Measurements from ENCODE around the gene KYNU.
"Not testable (repeated sequence)": the region's sequence is repeated elsewhere in the genome, so short reads cannot be mapped to it uniquely, and the experiment has no call there.

The KYNU gene

GRCh38 chr2:142944264-142944663 is 66.8 kb downstream of the KYNU start:
- Histone ChIP-seq H3K4me1 (ENCODE audit: control extremely low read depth in 1 of 4, control insufficient read depth in 4 of 4, insufficient read depth in 4 of 4, low read length in 3 of 4) (no peaks in the 10 kb centered on the region), H3K36me3 (ENCODE audit: control insufficient read depth in 4 of 4, insufficient read depth in 4 of 4, low read length in 3 of 4) (no peaks in the 10 kb centered on the region), H3K9me3 (ENCODE audit: control extremely low read depth in 1 of 5, control insufficient read depth in 4 of 5, insufficient read depth in 2 of 5, low read depth in 1 of 5, low read length in 4 of 5) (peaks cover 0 to 5% (median 0%) of the 10 kb centered on the region in 5 experiments), H3K27me3 (replicated peaks in 2 of 5; ENCODE audit: control insufficient read depth in 4 of 5, insufficient read depth in 5 of 5, low read length in 4 of 5) (no peaks in the 10 kb centered on the region), H3K4me3 (ENCODE audit: control insufficient read depth in 1 of 7, extremely low read depth in 1 of 7, insufficient read depth in 4 of 7, low read depth in 2 of 7, low read length in 6 of 7) (no peak overlapping the region), H3K27ac (ENCODE audit: insufficient read depth in 1 of 2, low read depth in 1 of 2, low read length in 2 of 2, poor library complexity in 1 of 2, severe bottlenecking in 2 of 2) (no peak overlapping the region)
- no peak for DNase-seq
- POLR2A ChIA-PET = interaction anchor here (0.5 kb wide), 1 partner anchor 265 kb away, joined by 3 read pairs; no protein-coding TSS in a partner anchor
- CTCF ChIA-PET = no interaction called here

- no peaks in the 10 kb centered on the region for H3K36me3 ChIP-seq (ENCODE audit: control insufficient read depth in 4 of 4, insufficient read depth in 4 of 4, low read length in 3 of 4)
- ChIA-PET CTCF (no interaction called here), POLR2A (interaction anchor here (0.5 kb wide), 1 partner anchor 266 kb away, joined by 3 read pairs; no protein-coding TSS in a partner anchor)
- H3K27me3 ChIP-seq (replicated peaks in 2 of 5; ENCODE audit: control insufficient read depth in 4 of 5, insufficient read depth in 5 of 5, low read length in 4 of 5) = no peaks in the 10 kb centered on the region
- H3K4me3 ChIP-seq (ENCODE audit: control insufficient read depth in 1 of 7, extremely low read depth in 1 of 7, insufficient read depth in 4 of 7, low read depth in 2 of 7, low read length in 6 of 7) = no peak overlapping the region
- H3K4me1 ChIP-seq (ENCODE audit: control extremely low read depth in 1 of 4, control insufficient read depth in 4 of 4, insufficient read depth in 4 of 4, low read length in 3 of 4) = no peaks in the 10 kb centered on the region
- H3K9me3 ChIP-seq (ENCODE audit: control extremely low read depth in 1 of 5, control insufficient read depth in 4 of 5, insufficient read depth in 2 of 5, low read depth in 1 of 5, low read length in 4 of 5) = peaks cover 0 to 8% (median 0%) of the 10 kb centered on the region in 5 experiments
- DNase-seq = no peak
- H3K27ac ChIP-seq (ENCODE audit: insufficient read depth in 1 of 2, low read depth in 1 of 2, low read length in 2 of 2, poor library complexity in 1 of 2, severe bottlenecking in 2 of 2) = no peak overlapping the region
These were observed 67.3 kb downstream of the KYNU start for GRCh38 chr2:142944721-142945120.

DNA sequence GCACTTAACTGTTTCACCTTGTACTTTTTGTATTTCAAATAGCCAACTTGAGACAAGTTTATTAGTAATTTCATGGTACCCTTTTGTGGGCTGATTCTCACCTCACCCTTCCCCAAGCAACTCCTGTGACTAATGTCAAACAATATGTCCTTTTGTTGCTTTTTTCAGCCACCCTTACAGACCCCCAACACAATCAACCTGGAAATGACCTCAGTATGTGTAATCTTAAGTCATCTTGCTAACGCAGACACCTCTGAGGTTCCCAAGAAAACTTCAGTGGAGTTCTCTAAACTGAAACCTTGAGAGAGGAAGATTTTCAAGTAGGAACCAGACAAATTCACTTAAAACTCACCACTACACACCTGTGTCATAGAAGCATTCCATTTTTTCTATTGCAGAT is 69.5 kb downstream of the KYNU start:
- Histone ChIP-seq H3K27ac (ENCODE audit: insufficient read depth in 1 of 2, low read depth in 1 of 2, low read length in 2 of 2, poor library complexity in 1 of 2, severe bottlenecking in 2 of 2) (no peak overlapping the region), H3K27me3 (replicated peaks in 2 of 5; ENCODE audit: control insufficient read depth in 4 of 5, insufficient read depth in 5 of 5, low read length in 4 of 5) (no peaks in the 10 kb centered on the region), H3K9me3 (ENCODE audit: control extremely low read depth in 1 of 5, control insufficient read depth in 4 of 5, insufficient read depth in 2 of 5, low read depth in 1 of 5, low read length in 4 of 5) (peaks cover 0 to 8% (median 0%) of the 10 kb centered on the region in 5 experiments), H3K4me3 (ENCODE audit: control insufficient read depth in 1 of 7, extremely low read depth in 1 of 7, insufficient read depth in 4 of 7, low read depth in 2 of 7, low read length in 6 of 7) (no peak overlapping the region), H3K36me3 (ENCODE audit: control insufficient read depth in 4 of 4, insufficient read depth in 4 of 4, low read length in 3 of 4) (no peaks in the 10 kb centered on the region), H3K4me1 (ENCODE audit: control extremely low read depth in 1 of 4, control insufficient read depth in 4 of 4, insufficient read depth in 4 of 4, low read length in 3 of 4) (no peaks in the 10 kb centered on the region)
- DNase-seq = no peak
- WGBS (ENCODE audit: insufficient coverage) = 100% methylated on average over 1 of the region's 1 CpG
- CTCF ChIA-PET = no interaction called here
- POLR2A ChIA-PET = no interaction called here

DNA sequence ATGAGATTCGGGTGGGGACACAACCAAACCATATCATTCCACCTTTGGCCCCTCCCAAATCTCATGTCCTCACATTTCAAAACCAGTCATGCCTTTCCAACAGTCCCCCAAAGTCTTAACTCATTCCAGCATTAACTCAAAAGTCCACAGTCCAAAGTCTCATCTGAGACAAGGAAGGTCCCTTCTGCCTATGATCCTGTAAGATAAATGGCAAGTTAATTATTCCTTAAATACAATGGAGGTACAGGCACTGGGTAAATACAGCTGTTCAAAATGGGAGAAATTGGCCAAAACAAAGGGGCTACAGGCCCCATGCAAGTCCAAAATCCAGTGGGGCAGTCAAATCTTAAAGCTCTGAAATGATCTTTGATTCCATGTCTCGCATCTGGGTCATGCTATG is 71.3 kb downstream of the KYNU start:
- H3K27ac ChIP-seq (ENCODE audit: insufficient read depth in 1 of 2, low read depth in 1 of 2, low read length in 2 of 2, poor library complexity in 1 of 2, severe bottlenecking in 2 of 2); H3K4me1 ChIP-seq (ENCODE audit: control extremely low read depth in 1 of 4, control insufficient read depth in 4 of 4, insufficient read depth in 4 of 4, low read length in 3 of 4); POLR2A ChIA-PET; H3K36me3 ChIP-seq (ENCODE audit: control insufficient read depth in 4 of 4, insufficient read depth in 4 of 4, low read length in 3 of 4); H3K9me3 ChIP-seq (ENCODE audit: control extremely low read depth in 1 of 5, control insufficient read depth in 4 of 5, insufficient read depth in 2 of 5, low read depth in 1 of 5, low read length in 4 of 5); H3K4me3 ChIP-seq (ENCODE audit: control insufficient read depth in 1 of 7, extremely low read depth in 1 of 7, insufficient read depth in 4 of 7, low read depth in 2 of 7, low read length in 6 of 7); H3K27me3 ChIP-seq (replicated peaks in 2 of 5; ENCODE audit: control insufficient read depth in 4 of 5, insufficient read depth in 5 of 5, low read length in 4 of 5); CTCF ChIA-PET; DNase-seq: not testable (repeated sequence)
- WGBS (ENCODE audit: insufficient coverage) = 87% methylated on average over 2 of the region's 2 CpGs

GRCh38 chr2:142950323-142950722 is 72.9 kb downstream of the KYNU start:
- WGBS (ENCODE audit: insufficient coverage) = no CpG with 5 or more reads among the region's 2 CpGs

DNA sequence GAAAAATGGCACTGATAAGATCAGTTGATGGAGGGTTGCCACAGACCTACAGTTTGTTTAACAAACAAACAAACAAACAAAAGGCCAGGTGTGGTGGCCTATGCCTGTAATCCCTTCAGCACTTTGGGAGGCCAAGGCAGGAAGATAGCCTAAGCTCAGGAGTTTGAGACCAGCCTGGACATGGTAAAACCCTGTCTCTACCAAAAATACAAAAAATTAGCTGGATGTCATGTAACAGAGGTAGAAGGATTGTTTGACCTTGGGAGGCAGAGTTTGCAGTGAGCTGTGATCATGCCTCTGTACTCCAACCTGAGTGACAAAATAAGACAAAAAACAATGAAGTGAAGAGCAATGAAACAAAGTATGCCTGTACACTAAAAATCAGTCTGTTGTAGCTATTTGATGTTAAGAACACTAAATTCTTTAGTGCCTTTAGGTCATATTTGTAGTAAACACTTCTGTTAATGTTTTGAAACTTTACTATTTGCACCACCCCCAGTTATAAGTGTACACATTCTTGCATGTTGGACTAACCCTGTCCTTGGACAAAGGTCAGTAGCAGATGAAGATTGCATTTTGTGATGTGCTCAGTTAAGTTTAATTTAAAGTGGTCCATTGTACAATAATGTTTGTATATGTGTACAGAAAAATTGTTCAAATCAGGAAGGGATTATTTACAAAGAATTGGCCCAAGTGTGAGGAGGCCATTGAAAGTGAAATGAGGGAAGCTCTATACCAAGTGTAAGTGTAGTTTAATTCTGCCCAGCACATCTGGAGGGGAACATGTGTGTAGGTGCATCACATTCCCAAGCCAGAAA is 73.9 kb downstream of the KYNU start:
- CTCF ChIA-PET = no interaction called here
- Histone ChIP-seq H3K36me3 (ENCODE audit: control insufficient read depth in 4 of 4, insufficient read depth in 4 of 4, low read length in 3 of 4) (no peaks in the 10 kb centered on the region), H3K27ac (ENCODE audit: insufficient read depth in 1 of 2, low read depth in 1 of 2, low read length in 2 of 2, poor library complexity in 1 of 2, severe bottlenecking in 2 of 2) (no peak overlapping the region), H3K4me3 (ENCODE audit: control insufficient read depth in 1 of 7, extremely low read depth in 1 of 7, insufficient read depth in 4 of 7, low read depth in 2 of 7, low read length in 6 of 7) (no peak overlapping the region), H3K9me3 (ENCODE audit: control extremely low read depth in 1 of 5, control insufficient read depth in 4 of 5, insufficient read depth in 2 of 5, low read depth in 1 of 5, low read length in 4 of 5) (peaks cover 0 to 4% (median 0%) of the 10 kb centered on the region in 5 experiments), H3K4me1 (ENCODE audit: control extremely low read depth in 1 of 4, control insufficient read depth in 4 of 4, insufficient read depth in 4 of 4, low read length in 3 of 4) (no peaks in the 10 kb centered on the region), H3K27me3 (replicated peaks in 2 of 5; ENCODE audit: control insufficient read depth in 4 of 5, insufficient read depth in 5 of 5, low read length in 4 of 5) (no peaks in the 10 kb centered on the region)
- no peak for DNase-seq
- POLR2A ChIA-PET = interaction anchor here (0.6 to 0.7 kb wide), 2 partner anchors 13 to 18 kb away, joined by 3 read pairs; no protein-coding TSS in a partner anchor

More at GRCh38 chr2:142950323-142950722, 72.9 kb downstream of the KYNU start:
- H3K36me3 ChIP-seq (ENCODE audit: control insufficient read depth in 4 of 4, insufficient read depth in 4 of 4, low read length in 3 of 4); H3K27me3 ChIP-seq (replicated peaks in 2 of 5; ENCODE audit: control insufficient read depth in 4 of 5, insufficient read depth in 5 of 5, low read length in 4 of 5); DNase-seq; CTCF ChIA-PET; H3K4me3 ChIP-seq (ENCODE audit: control insufficient read depth in 1 of 7, extremely low read depth in 1 of 7, insufficient read depth in 4 of 7, low read depth in 2 of 7, low read length in 6 of 7); POLR2A ChIA-PET; H3K27ac ChIP-seq (ENCODE audit: insufficient read depth in 1 of 2, low read depth in 1 of 2, low read length in 2 of 2, poor library complexity in 1 of 2, severe bottlenecking in 2 of 2); H3K4me1 ChIP-seq (ENCODE audit: control extremely low read depth in 1 of 4, control insufficient read depth in 4 of 4, insufficient read depth in 4 of 4, low read length in 3 of 4); H3K9me3 ChIP-seq (ENCODE audit: control extremely low read depth in 1 of 5, control insufficient read depth in 4 of 5, insufficient read depth in 2 of 5, low read depth in 1 of 5, low read length in 4 of 5): not testable (repeated sequence)

DNA sequence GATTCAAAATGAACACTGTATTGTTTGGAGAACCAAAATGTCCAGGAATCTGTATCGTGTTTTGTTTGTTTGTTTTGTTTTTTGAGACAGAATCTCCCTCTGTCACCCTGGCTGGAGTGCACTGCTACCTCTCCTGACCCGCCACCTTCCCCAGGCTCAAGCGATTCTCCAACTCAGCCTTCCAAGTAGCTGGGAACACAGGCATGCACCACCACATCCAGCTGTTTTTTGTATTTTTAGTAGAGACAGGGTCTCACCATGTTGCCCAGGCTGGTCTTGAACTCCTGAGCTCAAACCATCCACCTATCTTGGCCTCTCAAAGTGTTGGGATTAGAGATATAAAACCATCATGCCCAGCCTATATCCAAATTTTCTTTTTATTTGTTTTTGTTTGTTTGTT is 74.6 kb downstream of the KYNU start:
- CTCF ChIA-PET = no interaction called here
- H3K9me3 ChIP-seq (ENCODE audit: control extremely low read depth in 1 of 5, control insufficient read depth in 4 of 5, insufficient read depth in 2 of 5, low read depth in 1 of 5, low read length in 4 of 5) = peaks cover 0 to 4% (median 0%) of the 10 kb centered on the region in 5 experiments
- WGBS (ENCODE audit: insufficient coverage) = 89% methylated on average over 3 of the region's 3 CpGs
- H3K4me1 ChIP-seq (ENCODE audit: control extremely low read depth in 1 of 4, control insufficient read depth in 4 of 4, insufficient read depth in 4 of 4, low read length in 3 of 4) = no peaks in the 10 kb centered on the region
- H3K36me3 ChIP-seq (ENCODE audit: control insufficient read depth in 4 of 4, insufficient read depth in 4 of 4, low read length in 3 of 4) = no peaks in the 10 kb centered on the region
- H3K27me3 ChIP-seq (replicated peaks in 2 of 5; ENCODE audit: control insufficient read depth in 4 of 5, insufficient read depth in 5 of 5, low read length in 4 of 5) = no peaks in the 10 kb centered on the region
- POLR2A ChIA-PET = interaction anchor here (0.6 to 0.7 kb wide), 2 partner anchors 13 to 17 kb away, joined by 3 read pairs; no protein-coding TSS in a partner anchor
- no peak for DNase-seq
- H3K27ac ChIP-seq (ENCODE audit: insufficient read depth in 1 of 2, low read depth in 1 of 2, low read length in 2 of 2, poor library complexity in 1 of 2, severe bottlenecking in 2 of 2) = no peak overlapping the region
- no peak overlapping the region for H3K4me3 ChIP-seq (ENCODE audit: control insufficient read depth in 1 of 7, extremely low read depth in 1 of 7, insufficient read depth in 4 of 7, low read depth in 2 of 7, low read length in 6 of 7)
